ENCODE data around the gene FNBP1L. TPM values are rescaled to one million over a fixed set of nuclear protein-coding genes. Genes with fewer than 3 reads are reported as not detected.
A peak's percentile ranks its signal among the peaks of the same experiment; 100 is the strongest.
"Not testable (repeated sequence)": the region's sequence is repeated elsewhere in the genome, so short reads cannot be mapped to it uniquely, and the experiment has no call there.

Gene FNBP1L
- polyA plus RNA-seq, 1 donor (not counting 4 experiments of a cell fraction or from before 2014, with no cell fraction given), result 22.9 TPM

- no peak for TF ChIP-seq EZH2 (IDR thresholded peaks at IDR 0.05; ENCODE audit: low read length)
- TF ChIP-seq CTCF (optimal IDR thresholded peaks at IDR 0.05 in 1 of 3, IDR thresholded peaks at IDR 0.05 in 1 of 3, conservative IDR thresholded peaks at IDR 0.05 in 1 of 3; ENCODE audit: extremely low read depth in 1 of 3, insufficient read depth in 2 of 3, low read length in 3 of 3), result no peak
- DNase-seq (ENCODE audit: low read depth, low spot score) (no peak), FAIRE-seq (no peak)
- dilution Hi-C loops (cut with MboI; ENCODE audit: extremely low pct_ligation_motif_present, low sequenced_read_pairs), result no loop called here
- peaks cover 0 to 8% of the 10 kb centered on the region in 2 experiments for H3K36me3 ChIP-seq (ENCODE audit: control insufficient read depth in 2 of 2, extremely low read depth in 1 of 2, insufficient read depth in 2 of 2, low read length in 2 of 2)
- H3K27me3 ChIP-seq (ENCODE audit: control insufficient read depth, extremely low read depth, insufficient read depth, low read length), result no peaks in the 10 kb centered on the region
- H3K79me2 ChIP-seq (ENCODE audit: control insufficient read depth, insufficient read depth, low read length), result no peaks in the 10 kb centered on the region
- peaks cover 4% of the 10 kb centered on the region for H3K4me1 ChIP-seq (ENCODE audit: control insufficient read depth, extremely low read depth, insufficient read depth, low read length)
- no peak overlapping the region for H3K9ac ChIP-seq (ENCODE audit: control insufficient read depth, extremely low read depth, insufficient read depth, low read length)
- no peak overlapping the region for H2AFZ ChIP-seq (ENCODE audit: control insufficient read depth, low read length)
- H3K9me1 ChIP-seq (ENCODE audit: control insufficient read depth, extremely low read depth, insufficient read depth, low read length), result no peaks in the 10 kb centered on the region
- H3K4me2 ChIP-seq (ENCODE audit: control insufficient read depth, extremely low read depth, insufficient read depth, low read depth, low read length), result no peak overlapping the region
- no peaks in the 10 kb centered on the region for H4K20me1 ChIP-seq (ENCODE audit: control insufficient read depth, extremely low read depth, insufficient read depth, low read length)
- H3K9me3 ChIP-seq (ENCODE audit: control insufficient read depth, low read depth, low read length), result no peaks in the 10 kb centered on the region
- no peak overlapping the region for H3K4me3 ChIP-seq (ENCODE audit: control insufficient read depth in 2 of 3, extremely low read depth in 1 of 3, insufficient read depth in 2 of 3, low read depth in 1 of 3, low read length in 3 of 3)
- no peak overlapping the region for H3K27ac ChIP-seq (ENCODE audit: control insufficient read depth, insufficient read depth, low read length)
Observed at GRCh38 chr1:93549811-93550210, 101.9 kb downstream of the FNBP1L start.

GRCh38 chr1:93552741-93553455 lies 105.0 kb downstream of the FNBP1L start:
- no peak for TF ChIP-seq CTCF (optimal IDR thresholded peaks at IDR 0.05 in 1 of 3, IDR thresholded peaks at IDR 0.05 in 1 of 3, conservative IDR thresholded peaks at IDR 0.05 in 1 of 3; ENCODE audit: extremely low read depth in 1 of 3, insufficient read depth in 2 of 3, low read length in 3 of 3)
- TF ChIP-seq EZH2 (IDR thresholded peaks at IDR 0.05; ENCODE audit: low read length), result no peak

GRCh38 chr1:93553886-93554490 lies 106.1 kb downstream of the FNBP1L start:
- H3K4me3 ChIP-seq (ENCODE audit: control insufficient read depth in 2 of 3, extremely low read depth in 1 of 3, insufficient read depth in 2 of 3, low read depth in 1 of 3, low read length in 3 of 3); H3K27me3 ChIP-seq (ENCODE audit: control insufficient read depth, extremely low read depth, insufficient read depth, low read length); H3K79me2 ChIP-seq (ENCODE audit: control insufficient read depth, insufficient read depth, low read length); H3K36me3 ChIP-seq (ENCODE audit: control insufficient read depth in 2 of 2, extremely low read depth in 1 of 2, insufficient read depth in 2 of 2, low read length in 2 of 2); H3K27ac ChIP-seq (ENCODE audit: control insufficient read depth, insufficient read depth, low read length); H3K9me3 ChIP-seq (ENCODE audit: control insufficient read depth, low read depth, low read length); dilution Hi-C loops (cut with MboI; ENCODE audit: extremely low pct_ligation_motif_present, low sequenced_read_pairs); H4K20me1 ChIP-seq (ENCODE audit: control insufficient read depth, extremely low read depth, insufficient read depth, low read length); H3K9me1 ChIP-seq (ENCODE audit: control insufficient read depth, extremely low read depth, insufficient read depth, low read length); DNase-seq (ENCODE audit: low read depth, low spot score); FAIRE-seq; H3K4me1 ChIP-seq (ENCODE audit: control insufficient read depth, extremely low read depth, insufficient read depth, low read length); H3K4me2 ChIP-seq (ENCODE audit: control insufficient read depth, extremely low read depth, insufficient read depth, low read depth, low read length); H3K9ac ChIP-seq (ENCODE audit: control insufficient read depth, extremely low read depth, insufficient read depth, low read length); H2AFZ ChIP-seq (ENCODE audit: control insufficient read depth, low read length): not testable (repeated sequence)

More at GRCh38 chr1:93552741-93553455, 105.0 kb downstream of the FNBP1L start:
- no peak overlapping the region for H3K4me2 ChIP-seq (ENCODE audit: control insufficient read depth, extremely low read depth, insufficient read depth, low read depth, low read length)
- H3K9me3 ChIP-seq (ENCODE audit: control insufficient read depth, low read depth, low read length), result no peaks in the 10 kb centered on the region
- H4K20me1 ChIP-seq (ENCODE audit: control insufficient read depth, extremely low read depth, insufficient read depth, low read length), result no peaks in the 10 kb centered on the region
- H3K79me2 ChIP-seq (ENCODE audit: control insufficient read depth, insufficient read depth, low read length), result no peaks in the 10 kb centered on the region
- H3K9ac ChIP-seq (ENCODE audit: control insufficient read depth, extremely low read depth, insufficient read depth, low read length), result no peak overlapping the region
- no peaks in the 10 kb centered on the region for H3K9me1 ChIP-seq (ENCODE audit: control insufficient read depth, extremely low read depth, insufficient read depth, low read length)
- peaks cover 0 to 5% of the 10 kb centered on the region in 2 experiments for H3K36me3 ChIP-seq (ENCODE audit: control insufficient read depth in 2 of 2, extremely low read depth in 1 of 2, insufficient read depth in 2 of 2, low read length in 2 of 2)
- peaks cover 4% of the 10 kb centered on the region for H3K4me1 ChIP-seq (ENCODE audit: control insufficient read depth, extremely low read depth, insufficient read depth, low read length)
- H3K4me3 ChIP-seq (ENCODE audit: control insufficient read depth in 2 of 3, extremely low read depth in 1 of 3, insufficient read depth in 2 of 3, low read depth in 1 of 3, low read length in 3 of 3), result no peak overlapping the region
- no peaks in the 10 kb centered on the region for H3K27me3 ChIP-seq (ENCODE audit: control insufficient read depth, extremely low read depth, insufficient read depth, low read length)
- no peak overlapping the region for H3K27ac ChIP-seq (ENCODE audit: control insufficient read depth, insufficient read depth, low read length)
- DNase-seq (ENCODE audit: low read depth, low spot score), result no peak
- no peak overlapping the region for H2AFZ ChIP-seq (ENCODE audit: control insufficient read depth, low read length)
- peak; percentile 9 for FAIRE-seq
- dilution Hi-C loops (cut with MboI; ENCODE audit: extremely low pct_ligation_motif_present, low sequenced_read_pairs), result no loop called here
